ENCODE measurements around the gene TMEM181.
"Not testable (repeated sequence)": the region's sequence is repeated elsewhere in the genome, so short reads cannot be mapped to it uniquely, and the experiment has no call there.

TMEM181 gene

GRCh38 chr6:158660333-158660754, 100.5 kb downstream of the TMEM181 start:
- DNase-seq (ENCODE audit: low read depth in 2 of 2), result no peak

- DNase-seq (ENCODE audit: low read depth in 2 of 2), result no peak
Measured at GRCh38 chr6:158661156-158661685, 101.3 kb downstream of the TMEM181 start.

- DNase-seq (ENCODE audit: low read depth in 2 of 2), result no peak
Measured at GRCh38 chr6:158662607-158662953, 102.7 kb downstream of the TMEM181 start.

GRCh38 chr6:158662954-158663624, 103.2 kb downstream of the TMEM181 start:
- no peak for DNase-seq (ENCODE audit: low read depth in 2 of 2)

GRCh38 chr6:158663625-158664165, 103.8 kb downstream of the TMEM181 start:
- DNase-seq (ENCODE audit: low read depth in 2 of 2), result no peak

GRCh38 chr6:158665332-158665731, 105.4 kb downstream of the TMEM181 start:
- no peak for DNase-seq (ENCODE audit: low read depth in 2 of 2)

- DNase-seq (ENCODE audit: low read depth in 2 of 2), result no peak
Measured at GRCh38 chr6:158666628-158667359, 106.9 kb downstream of the TMEM181 start.

- DNase-seq (ENCODE audit: low read depth in 2 of 2), result no peak
Measured at GRCh38 chr6:158667360-158667981, 107.6 kb downstream of the TMEM181 start.

- no peak for DNase-seq (ENCODE audit: low read depth in 2 of 2)
Measured at GRCh38 chr6:158668707-158669103, 108.8 kb downstream of the TMEM181 start.

GRCh38 chr6:158669145-158670035, 109.5 kb downstream of the TMEM181 start:
- no peak for DNase-seq (ENCODE audit: low read depth in 2 of 2)

- DNase-seq (ENCODE audit: low read depth in 2 of 2), result not testable (repeated sequence)
Measured at GRCh38 chr6:158672119-158672518, 112.2 kb downstream of the TMEM181 start.

GRCh38 chr6:158672726-158673125, 112.8 kb downstream of the TMEM181 start:
- DNase-seq (ENCODE audit: low read depth in 2 of 2), result no peak

- no peak for DNase-seq (ENCODE audit: low read depth in 2 of 2)
Measured at GRCh38 chr6:158674342-158675131, 114.6 kb downstream of the TMEM181 start.

- not testable (repeated sequence) for DNase-seq (ENCODE audit: low read depth in 2 of 2)
Measured at GRCh38 chr6:158677094-158677493, 117.2 kb downstream of the TMEM181 start.

GRCh38 chr6:158677906-158678578, 118.2 kb downstream of the TMEM181 start:
- DNase-seq (ENCODE audit: low read depth in 2 of 2), result no peak

- no peak for DNase-seq (ENCODE audit: low read depth in 2 of 2)
Measured at GRCh38 chr6:158680015-158680414, 120.1 kb downstream of the TMEM181 start.

GRCh38 chr6:158680481-158680880, 120.6 kb downstream of the TMEM181 start:
- DNase-seq (ENCODE audit: low read depth in 2 of 2), result no peak

- DNase-seq (ENCODE audit: low read depth in 2 of 2), result no peak
Measured at GRCh38 chr6:158684311-158684710, 124.4 kb downstream of the TMEM181 start.

- no peak for DNase-seq (ENCODE audit: low read depth in 2 of 2)
Measured at GRCh38 chr6:158684745-158685324, 124.9 kb downstream of the TMEM181 start.

Measured in activated CD8-positive, alpha-beta memory T cell treated with anti-CD3 and anti-CD28 coated beads for 4 hours (primary cell).